ENCODE data around the gene LRRC47.

DNA sequence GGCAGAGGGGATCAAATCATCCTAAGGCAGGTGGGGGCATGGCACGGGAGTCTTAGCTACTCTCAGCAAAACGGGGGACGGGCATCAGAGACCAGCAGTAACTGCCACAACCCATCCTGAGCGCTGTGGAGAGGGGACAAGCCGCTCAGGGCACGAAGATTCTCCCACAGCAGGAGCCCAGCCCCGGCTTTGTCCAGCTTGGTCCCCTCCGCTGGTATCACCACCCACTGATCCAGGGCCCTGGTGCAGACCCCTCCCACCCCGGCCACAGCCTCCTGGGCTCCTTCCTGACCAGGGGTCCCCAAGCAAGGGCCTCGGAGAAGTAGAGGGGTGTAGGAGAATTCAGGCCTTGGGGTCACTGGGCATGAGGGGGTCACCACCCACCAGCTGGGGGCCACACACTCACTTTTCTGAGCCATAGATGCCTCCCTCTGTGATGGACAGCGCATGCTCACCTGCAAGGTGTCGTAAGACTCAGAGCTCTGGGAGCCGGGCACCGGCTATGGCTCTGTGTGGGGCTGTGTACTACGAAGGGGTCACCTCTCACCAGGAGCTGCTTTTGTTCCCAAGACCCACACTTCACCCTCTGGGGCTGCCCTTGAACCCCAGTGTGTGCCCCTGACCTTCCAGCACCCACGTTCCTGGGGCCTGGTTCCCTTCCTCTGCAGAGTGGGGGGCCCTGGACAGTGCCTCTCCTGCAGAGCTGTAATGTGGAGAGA lies 26.1 kb downstream of the LRRC47 start:
- TF ChIP-seq RAD21 (IDR thresholded peaks at IDR 0.05 in 1 of 2, conservative IDR thresholded peaks at IDR 0.05 in 1 of 2; ENCODE audit: low read depth in 2 of 2, low read length in 2 of 2) (no peak), CTCF (IDR thresholded peaks at IDR 0.05; ENCODE audit: control extremely low read depth in 1 of 3, insufficient read depth in 1 of 3, low read depth in 1 of 3, low read length in 3 of 3) (no peak), POLR2A (IDR thresholded peaks at IDR 0.05; ENCODE audit: control extremely low read depth in 1 of 2, low read depth in 2 of 2, low read length in 2 of 2) (no peak), YY1 (IDR thresholded peaks at IDR 0.05; ENCODE audit: low read depth, low read length) (no peak), FOSL1 (IDR thresholded peaks at IDR 0.05; ENCODE audit: insufficient read depth, low read depth, low read length) (no peak), TCF12 (IDR thresholded peaks at IDR 0.05; ENCODE audit: low read depth, low read length) (no peak)

Data from H1 (cell line).